K562 (cell line): ENCODE measurements around the gene SUPT5H. TPM values are rescaled to one million over a fixed set of nuclear protein-coding genes. Genes with fewer than 3 reads are reported as not detected.

Experiments used
- DIDO1 ChIP-seq: fragments of 450-650 bp; IDR thresholded peaks from 2 replicates; pipeline ENCODE4 v1.6.1; 2016; ENCODE audit warnings: low read depth, missing biosample characterization, missing genetic modification characterization
- DPF2 ChIP-seq: fragments of 450-650 bp; IDR thresholded peaks from 2 replicates; pipeline ENCODE4 v1.6.1; 2016
- HNRNPL ChIP-seq: fragments of 200-400 bp; formaldehyde crosslinking; IDR thresholded peaks from 2 replicates; pipeline ENCODE4 v1.6.1; 2017; ENCODE audit warnings: low read depth, mild to moderate bottlenecking, low read length
- NCOA1 ChIP-seq: fragments of 450-650 bp; IDR thresholded peaks from 2 replicates; pipeline ENCODE4 v1.6.1; 2016; ENCODE audit warnings: low read depth
- POLR2AphosphoS5 ChIP-seq: IDR thresholded peaks from 2 replicates; pipeline ENCODE4 v1.6.1; 2011; ENCODE audit warnings: mild to moderate bottlenecking, low read depth, low read length, moderate library complexity; ENCODE audit not compliant: control insufficient read depth, insufficient read depth
- ZNF197 ChIP-seq: fragments of 200-800 bp; sonication (Bioruptor generic); IDR thresholded peaks from 2 replicates; pipeline ENCODE4 v1.6.1; 2016; ENCODE audit warnings: low read depth, missing genetic modification characterization, missing compliant biosample characterization
- ZNF232 ChIP-seq: sonication (generic); formaldehyde crosslinking; IDR thresholded peaks from 2 replicates; pipeline ENCODE4 v1.8.0; 2022; ENCODE audit warnings: mild to moderate bottlenecking, missing genetic modification reagents
- ZNF282 ChIP-seq: sonication (generic); formaldehyde crosslinking; IDR thresholded peaks from 2 replicates; pipeline ENCODE4 v1.8.1; 2023; ENCODE audit warnings: missing genetic modification reagents
- ZZZ3 ChIP-seq: fragments of 450-650 bp; IDR thresholded peaks from 2 replicates; pipeline ENCODE4 v1.6.1; 2016; ENCODE audit warnings: antibody characterized with exemption, mild to moderate bottlenecking, moderate library complexity
- polyA plus RNA-seq, 8 experiments: library from polyadenylated mRNA; depleted of rRNA in 4 of 8; stranded (reverse) in 5 of 8; unstranded in 3 of 8; fragments of >200 nt; fragmentation: Nextera tagmentation in 2 of 8; fragmentation: Illumina TruSeq in 1 of 8; extraction: Ambion mirVana in 2 of 8; extraction: Trizol in 1 of 8; gene quantifications; 2 replicates each; pipeline versions ENCODE4 v1.2.1 to v1.2.3, GENCODE V29; 2011 to 2014; ENCODE audit warnings: inconsistent platforms in 1 of 8, missing spikeins in 1 of 8
- total RNA-seq, 7 experiments: library from RNA; depleted of rRNA in 6 of 7; stranded (reverse); fragments of >200 nt in 6 of 7; fragmentation: Illumina TruSeq in 2 of 7; extraction: Trizol in 2 of 7; gene quantifications; 2 replicates each; pipeline versions ENCODE4 v1.2.1 to v1.2.3, GENCODE V29; 2011 to 2021; ENCODE audit warnings: low replicate concordance in 1 of 7
- TF ChIP-seq, protein P1 (sequence below): sonication (generic); formaldehyde crosslinking; IDR thresholded peaks from 2 replicates; pipeline ENCODE4 v1.8.1; 2023; ENCODE audit warnings: missing genetic modification reagents, mild to moderate bottlenecking, borderline replicate concordance
- TF ChIP-seq, protein P2 (sequence below): sonication (generic); formaldehyde crosslinking; IDR thresholded peaks from 2 replicates; pipeline ENCODE4 v1.9.0; 2022; ENCODE audit warnings: mild to moderate bottlenecking, missing genetic modification reagents
- TF ChIP-seq, protein P3 (sequence below), 2 experiments: fragments of 450-650 bp; formaldehyde crosslinking in 1 of 2; IDR thresholded peaks; 2 replicates each; pipeline versions ENCODE4 v1.4.0 to v1.6.1; 2014 to 2020; ENCODE audit warnings: mild to moderate bottlenecking in 2 of 2, borderline replicate concordance in 1 of 2, low read depth in 1 of 2

The SUPT5H gene
- total and polyA plus RNA-seq, 9 of the 15 experiments (the other 6 are each of a cell fraction or from before 2014, with no cell fraction given), result 13.3 to 85.9 (median 35.9) TPM

DNA sequence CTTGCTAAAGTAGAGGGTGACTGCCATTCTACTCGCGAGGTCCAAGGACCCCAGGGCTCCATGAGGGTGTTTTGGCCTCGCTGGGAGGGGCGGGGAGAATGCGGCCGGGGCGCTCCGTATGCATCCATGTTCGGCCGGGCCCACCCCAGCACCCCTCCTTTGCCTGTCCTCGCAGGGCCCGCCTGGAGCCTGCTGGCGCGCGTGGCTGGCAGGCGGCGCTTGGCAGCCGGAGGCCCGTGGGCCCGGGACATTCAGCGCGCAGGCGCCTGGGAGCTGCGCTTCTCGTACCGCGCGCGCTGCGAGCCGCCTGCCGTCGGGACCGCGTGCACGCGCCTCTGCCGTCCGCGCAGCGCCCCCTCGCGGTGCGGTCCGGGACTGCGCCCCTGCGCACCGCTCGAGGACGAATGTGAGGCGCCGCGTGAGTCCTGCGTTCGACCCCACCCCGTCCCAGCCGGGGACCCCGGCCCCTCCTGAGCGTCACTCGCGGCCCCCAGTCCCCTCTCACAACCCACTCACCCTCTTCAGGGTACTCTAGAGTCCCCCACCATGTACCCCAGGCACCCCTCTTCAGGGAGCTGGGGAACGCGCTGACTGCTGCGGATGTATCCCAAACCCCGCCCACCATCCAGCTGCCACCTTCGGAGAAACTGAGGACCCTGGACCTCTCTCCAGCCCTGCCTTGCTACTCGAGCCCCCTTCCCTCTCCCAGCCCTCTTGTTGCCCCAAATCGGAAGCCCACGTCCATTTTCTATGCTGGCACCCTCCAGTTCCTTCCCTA lies 57.4 kb downstream of the SUPT5H start (continued):
- TF ChIP-seq, protein P1, sequence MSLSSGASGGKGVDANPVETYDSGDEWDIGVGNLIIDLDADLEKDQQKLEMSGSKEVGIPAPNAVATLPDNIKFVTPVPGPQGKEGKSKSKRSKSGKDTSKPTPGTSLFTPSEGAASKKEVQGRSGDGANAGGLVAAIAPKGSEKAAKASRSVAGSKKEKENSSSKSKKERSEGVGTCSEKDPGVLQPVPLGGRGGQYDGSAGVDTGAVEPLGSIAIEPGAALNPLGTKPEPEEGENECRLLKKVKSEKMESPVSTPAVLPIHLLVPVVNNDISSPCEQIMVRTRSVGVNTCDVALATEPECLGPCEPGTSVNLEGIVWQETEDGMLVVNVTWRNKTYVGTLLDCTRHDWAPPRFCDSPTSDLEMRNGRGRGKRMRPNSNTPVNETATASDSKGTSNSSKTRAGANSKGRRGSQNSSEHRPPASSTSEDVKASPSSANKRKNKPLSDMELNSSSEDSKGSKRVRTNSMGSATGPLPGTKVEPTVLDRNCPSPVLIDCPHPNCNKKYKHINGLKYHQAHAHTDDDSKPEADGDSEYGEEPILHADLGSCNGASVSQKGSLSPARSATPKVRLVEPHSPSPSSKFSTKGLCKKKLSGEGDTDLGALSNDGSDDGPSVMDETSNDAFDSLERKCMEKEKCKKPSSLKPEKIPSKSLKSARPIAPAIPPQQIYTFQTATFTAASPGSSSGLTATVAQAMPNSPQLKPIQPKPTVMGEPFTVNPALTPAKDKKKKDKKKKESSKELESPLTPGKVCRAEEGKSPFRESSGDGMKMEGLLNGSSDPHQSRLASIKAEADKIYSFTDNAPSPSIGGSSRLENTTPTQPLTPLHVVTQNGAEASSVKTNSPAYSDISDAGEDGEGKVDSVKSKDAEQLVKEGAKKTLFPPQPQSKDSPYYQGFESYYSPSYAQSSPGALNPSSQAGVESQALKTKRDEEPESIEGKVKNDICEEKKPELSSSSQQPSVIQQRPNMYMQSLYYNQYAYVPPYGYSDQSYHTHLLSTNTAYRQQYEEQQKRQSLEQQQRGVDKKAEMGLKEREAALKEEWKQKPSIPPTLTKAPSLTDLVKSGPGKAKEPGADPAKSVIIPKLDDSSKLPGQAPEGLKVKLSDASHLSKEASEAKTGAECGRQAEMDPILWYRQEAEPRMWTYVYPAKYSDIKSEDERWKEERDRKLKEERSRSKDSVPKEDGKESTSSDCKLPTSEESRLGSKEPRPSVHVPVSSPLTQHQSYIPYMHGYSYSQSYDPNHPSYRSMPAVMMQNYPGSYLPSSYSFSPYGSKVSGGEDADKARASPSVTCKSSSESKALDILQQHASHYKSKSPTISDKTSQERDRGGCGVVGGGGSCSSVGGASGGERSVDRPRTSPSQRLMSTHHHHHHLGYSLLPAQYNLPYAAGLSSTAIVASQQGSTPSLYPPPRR (CRISPR knock-in tag), result peak; percentile 96; the same call in 1 of the 2 replicates
- TF ChIP-seq ZNF232 (CRISPR knock-in tag) (peak; percentile 97), NCOA1 (no peak), ZZZ3 (no peak), ZNF282 (peak; percentile 99), DIDO1 (tag) (no peak), DPF2 (no peak), POLR2AphosphoS5 (no peak), HNRNPL (no peak), ZNF197 (CRISPR knock-in tag) (0 out of 2 replicates have a peak, but pooled peaks have one; percentile 65)
- TF ChIP-seq, protein P2, sequence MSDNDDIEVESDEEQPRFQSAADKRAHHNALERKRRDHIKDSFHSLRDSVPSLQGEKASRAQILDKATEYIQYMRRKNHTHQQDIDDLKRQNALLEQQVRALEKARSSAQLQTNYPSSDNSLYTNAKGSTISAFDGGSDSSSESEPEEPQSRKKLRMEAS (CRISPR knock-in tag), result peak; percentile 99
- TF ChIP-seq, protein P3, sequence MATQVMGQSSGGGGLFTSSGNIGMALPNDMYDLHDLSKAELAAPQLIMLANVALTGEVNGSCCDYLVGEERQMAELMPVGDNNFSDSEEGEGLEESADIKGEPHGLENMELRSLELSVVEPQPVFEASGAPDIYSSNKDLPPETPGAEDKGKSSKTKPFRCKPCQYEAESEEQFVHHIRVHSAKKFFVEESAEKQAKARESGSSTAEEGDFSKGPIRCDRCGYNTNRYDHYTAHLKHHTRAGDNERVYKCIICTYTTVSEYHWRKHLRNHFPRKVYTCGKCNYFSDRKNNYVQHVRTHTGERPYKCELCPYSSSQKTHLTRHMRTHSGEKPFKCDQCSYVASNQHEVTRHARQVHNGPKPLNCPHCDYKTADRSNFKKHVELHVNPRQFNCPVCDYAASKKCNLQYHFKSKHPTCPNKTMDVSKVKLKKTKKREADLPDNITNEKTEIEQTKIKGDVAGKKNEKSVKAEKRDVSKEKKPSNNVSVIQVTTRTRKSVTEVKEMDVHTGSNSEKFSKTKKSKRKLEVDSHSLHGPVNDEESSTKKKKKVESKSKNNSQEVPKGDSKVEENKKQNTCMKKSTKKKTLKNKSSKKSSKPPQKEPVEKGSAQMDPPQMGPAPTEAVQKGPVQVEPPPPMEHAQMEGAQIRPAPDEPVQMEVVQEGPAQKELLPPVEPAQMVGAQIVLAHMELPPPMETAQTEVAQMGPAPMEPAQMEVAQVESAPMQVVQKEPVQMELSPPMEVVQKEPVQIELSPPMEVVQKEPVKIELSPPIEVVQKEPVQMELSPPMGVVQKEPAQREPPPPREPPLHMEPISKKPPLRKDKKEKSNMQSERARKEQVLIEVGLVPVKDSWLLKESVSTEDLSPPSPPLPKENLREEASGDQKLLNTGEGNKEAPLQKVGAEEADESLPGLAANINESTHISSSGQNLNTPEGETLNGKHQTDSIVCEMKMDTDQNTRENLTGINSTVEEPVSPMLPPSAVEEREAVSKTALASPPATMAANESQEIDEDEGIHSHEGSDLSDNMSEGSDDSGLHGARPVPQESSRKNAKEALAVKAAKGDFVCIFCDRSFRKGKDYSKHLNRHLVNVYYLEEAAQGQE (IDR thresholded peaks at IDR 0.05; ENCODE audit: borderline replicate concordance), result peak; percentile 49; the same call in 1 of the 2 replicates
- TF ChIP-seq, protein P3 (CRISPR knock-in tag; IDR thresholded peaks at IDR 0.05; ENCODE audit: low read depth), result no peak
